ENCODE measurements around the gene NLRC5.
A peak's percentile ranks its signal among the peaks of the same experiment; 100 is the strongest.

NLRC5 gene, protein sequence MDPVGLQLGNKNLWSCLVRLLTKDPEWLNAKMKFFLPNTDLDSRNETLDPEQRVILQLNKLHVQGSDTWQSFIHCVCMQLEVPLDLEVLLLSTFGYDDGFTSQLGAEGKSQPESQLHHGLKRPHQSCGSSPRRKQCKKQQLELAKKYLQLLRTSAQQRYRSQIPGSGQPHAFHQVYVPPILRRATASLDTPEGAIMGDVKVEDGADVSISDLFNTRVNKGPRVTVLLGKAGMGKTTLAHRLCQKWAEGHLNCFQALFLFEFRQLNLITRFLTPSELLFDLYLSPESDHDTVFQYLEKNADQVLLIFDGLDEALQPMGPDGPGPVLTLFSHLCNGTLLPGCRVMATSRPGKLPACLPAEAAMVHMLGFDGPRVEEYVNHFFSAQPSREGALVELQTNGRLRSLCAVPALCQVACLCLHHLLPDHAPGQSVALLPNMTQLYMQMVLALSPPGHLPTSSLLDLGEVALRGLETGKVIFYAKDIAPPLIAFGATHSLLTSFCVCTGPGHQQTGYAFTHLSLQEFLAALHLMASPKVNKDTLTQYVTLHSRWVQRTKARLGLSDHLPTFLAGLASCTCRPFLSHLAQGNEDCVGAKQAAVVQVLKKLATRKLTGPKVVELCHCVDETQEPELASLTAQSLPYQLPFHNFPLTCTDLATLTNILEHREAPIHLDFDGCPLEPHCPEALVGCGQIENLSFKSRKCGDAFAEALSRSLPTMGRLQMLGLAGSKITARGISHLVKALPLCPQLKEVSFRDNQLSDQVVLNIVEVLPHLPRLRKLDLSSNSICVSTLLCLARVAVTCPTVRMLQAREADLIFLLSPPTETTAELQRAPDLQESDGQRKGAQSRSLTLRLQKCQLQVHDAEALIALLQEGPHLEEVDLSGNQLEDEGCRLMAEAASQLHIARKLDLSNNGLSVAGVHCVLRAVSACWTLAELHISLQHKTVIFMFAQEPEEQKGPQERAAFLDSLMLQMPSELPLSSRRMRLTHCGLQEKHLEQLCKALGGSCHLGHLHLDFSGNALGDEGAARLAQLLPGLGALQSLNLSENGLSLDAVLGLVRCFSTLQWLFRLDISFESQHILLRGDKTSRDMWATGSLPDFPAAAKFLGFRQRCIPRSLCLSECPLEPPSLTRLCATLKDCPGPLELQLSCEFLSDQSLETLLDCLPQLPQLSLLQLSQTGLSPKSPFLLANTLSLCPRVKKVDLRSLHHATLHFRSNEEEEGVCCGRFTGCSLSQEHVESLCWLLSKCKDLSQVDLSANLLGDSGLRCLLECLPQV (N-terminal part only)

DNA sequence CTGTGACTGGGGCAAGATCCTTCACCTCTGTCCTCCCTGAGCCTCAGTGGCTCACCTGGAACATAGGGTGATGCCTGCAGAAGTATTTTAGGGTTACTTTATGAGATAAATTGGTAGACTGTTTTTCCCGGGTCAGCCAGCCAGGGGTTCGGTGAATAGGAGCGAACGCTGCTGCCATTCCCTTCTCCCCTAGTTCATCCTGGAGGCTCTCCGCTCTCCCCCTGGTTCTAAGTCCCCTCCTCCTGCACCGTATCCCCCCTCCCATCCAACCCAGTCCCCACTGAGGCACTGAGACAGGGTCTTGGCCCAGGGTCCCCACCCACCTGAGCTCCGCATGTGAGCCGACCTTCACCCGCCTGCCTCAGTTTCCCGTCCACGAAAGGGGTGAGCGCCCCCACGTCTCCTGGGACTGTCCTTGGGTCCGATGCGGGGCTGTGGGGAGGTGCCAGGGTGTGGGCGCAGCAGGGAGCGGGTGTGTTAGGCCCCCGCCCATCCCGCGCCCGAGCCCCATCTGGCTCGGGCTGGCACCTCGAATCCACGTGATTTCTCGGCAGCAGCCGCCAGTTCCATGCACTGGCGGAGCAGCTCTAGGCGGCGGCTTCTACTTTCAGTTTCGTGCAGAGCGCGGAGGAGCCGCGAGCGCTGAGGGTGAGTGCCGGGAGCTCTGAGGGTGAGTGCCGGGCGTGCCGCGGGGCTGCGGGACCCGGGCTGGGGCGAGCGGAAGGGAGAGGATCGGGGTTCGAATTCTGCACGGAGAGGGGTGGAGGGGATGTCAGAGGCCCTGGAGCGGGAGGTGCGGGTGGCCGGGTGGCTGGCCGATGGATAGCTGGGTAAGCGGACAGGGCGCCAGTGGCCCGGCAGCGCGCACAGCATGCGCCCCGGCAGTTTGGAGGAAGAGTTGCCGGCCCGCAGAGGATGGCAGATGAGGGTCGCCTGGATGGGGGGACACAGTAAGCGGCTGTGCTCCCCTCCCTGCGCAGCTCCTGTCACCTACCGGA, at the start of gene NLRC5:
TSS of gene NLRC5 (plus strand) at position 610 of the 998 bp plus-strand sequence. CDS start 31,156 bp downstream, outside the sequence.
- Mint-ChIP-seq H3K36me3 (ENCODE audit: insufficient read depth) (peaks cover 48% of the 10 kb centered on the region), H3K27me3 (no peaks in the 10 kb centered on the region), H3K9me3 (no peaks in the 10 kb centered on the region), H3K4me1 (peaks cover 84% of the 10 kb centered on the region), H3K4me3 (peak within 1 kb of the TSS; percentile 81), H3K27ac (ENCODE audit: low read depth) (peak within 1 kb of the TSS; percentile 96)
- ATAC-seq (replicated peaks; ENCODE audit: extremely low read depth, poor library complexity, severe bottlenecking) (peak; percentile 92), DNase-seq (ENCODE audit: low spot score in 2 of 2) (peak; percentile 71 to 86)

DNA sequence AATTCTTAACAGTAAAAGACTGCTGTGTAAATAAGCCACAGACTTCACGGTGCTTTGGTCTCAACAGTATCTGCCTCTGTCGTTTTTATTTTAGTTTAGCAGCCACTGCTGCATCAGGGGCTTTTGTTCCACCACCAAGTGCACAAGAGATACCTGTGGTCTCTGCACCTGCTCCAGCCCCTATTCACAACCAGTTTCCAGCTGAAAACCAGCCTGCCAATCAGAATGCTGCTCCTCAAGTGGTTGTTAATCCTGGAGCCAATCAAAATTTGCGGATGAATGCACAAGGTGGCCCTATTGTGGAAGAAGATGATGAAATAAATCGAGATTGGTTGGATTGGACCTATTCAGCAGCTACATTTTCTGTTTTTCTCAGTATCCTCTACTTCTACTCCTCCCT, 49.6 kb upstream of the NLRC5 start:
- H3K27ac Mint-ChIP-seq (ENCODE audit: low read depth) = peak overlapping the region; percentile 76
- H3K27me3 Mint-ChIP-seq = no peaks in the 10 kb centered on the region
- peak overlapping the region; percentile 55 for H3K4me3 Mint-ChIP-seq
- H3K4me1 Mint-ChIP-seq = peaks cover 51% of the 10 kb centered on the region
- peaks cover 90% of the 10 kb centered on the region for H3K36me3 Mint-ChIP-seq (ENCODE audit: insufficient read depth)
- H3K9me3 Mint-ChIP-seq = no peaks in the 10 kb centered on the region
- DNase-seq (ENCODE audit: low spot score in 2 of 2) (no peak), ATAC-seq (replicated peaks; ENCODE audit: extremely low read depth, poor library complexity, severe bottlenecking) (no peak)

DNA sequence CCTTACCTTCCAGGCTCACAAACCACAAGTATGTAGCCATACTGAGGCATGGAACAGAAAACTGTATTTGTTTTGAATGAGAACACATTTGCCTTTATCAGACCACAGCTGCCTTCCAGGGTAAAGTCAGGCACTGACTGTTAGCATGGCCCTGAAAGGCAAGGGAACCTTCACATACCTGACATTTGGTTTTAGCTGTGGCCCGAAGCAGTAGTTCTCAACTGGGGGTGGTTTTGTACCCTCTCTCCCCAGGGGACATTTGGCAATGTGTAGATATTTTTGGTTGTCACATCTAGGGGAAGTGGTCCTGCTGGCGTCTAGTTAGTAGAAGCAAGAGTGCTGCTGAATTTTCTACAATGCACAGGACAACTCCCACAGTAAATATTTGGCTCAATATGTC, 48.3 kb upstream of the NLRC5 start:
- no peak for DNase-seq (ENCODE audit: low spot score in 2 of 2)
- no peak overlapping the region for H3K4me3 Mint-ChIP-seq
- peaks cover 85% of the 10 kb centered on the region for H3K36me3 Mint-ChIP-seq (ENCODE audit: insufficient read depth)
- H3K9me3 Mint-ChIP-seq = no peaks in the 10 kb centered on the region
- H3K4me1 Mint-ChIP-seq = peaks cover 40% of the 10 kb centered on the region
- ATAC-seq (replicated peaks; ENCODE audit: extremely low read depth, poor library complexity, severe bottlenecking) = no peak
- no peak overlapping the region for H3K27ac Mint-ChIP-seq (ENCODE audit: low read depth)
- H3K27me3 Mint-ChIP-seq = no peaks in the 10 kb centered on the region

DNA sequence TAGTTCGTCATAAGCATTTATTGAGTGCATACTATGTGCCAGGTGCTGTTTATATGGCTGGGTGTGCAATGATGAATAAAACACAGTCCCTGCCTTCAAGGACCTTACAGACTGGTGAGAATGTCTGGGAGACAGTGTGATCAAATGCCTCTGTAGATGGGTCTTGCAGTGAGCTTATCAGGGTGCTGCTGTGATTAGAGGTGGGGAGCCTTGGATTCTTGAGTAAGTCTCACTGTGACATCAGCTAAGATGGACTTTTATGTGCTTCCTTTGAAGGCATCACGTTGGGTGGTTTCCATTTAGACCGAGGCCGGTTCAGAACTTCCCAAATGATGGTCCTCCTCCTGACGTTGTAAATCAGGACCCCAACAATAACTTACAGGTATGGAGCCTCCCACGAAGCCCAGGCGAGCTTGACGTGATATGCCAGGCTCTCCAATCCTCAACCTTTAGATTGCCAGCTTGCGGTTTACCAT, 47.5 kb upstream of the NLRC5 start:
- H3K9me3 Mint-ChIP-seq = no peaks in the 10 kb centered on the region
- no peak for DNase-seq (ENCODE audit: low spot score in 2 of 2)
- peaks cover 80% of the 10 kb centered on the region for H3K36me3 Mint-ChIP-seq (ENCODE audit: insufficient read depth)
- H3K4me1 Mint-ChIP-seq = peaks cover 37% of the 10 kb centered on the region
- no peak overlapping the region for H3K4me3 Mint-ChIP-seq
- no peaks in the 10 kb centered on the region for H3K27me3 Mint-ChIP-seq
- no peak for ATAC-seq (replicated peaks; ENCODE audit: extremely low read depth, poor library complexity, severe bottlenecking)
- no peak overlapping the region for H3K27ac Mint-ChIP-seq (ENCODE audit: low read depth)

DNA sequence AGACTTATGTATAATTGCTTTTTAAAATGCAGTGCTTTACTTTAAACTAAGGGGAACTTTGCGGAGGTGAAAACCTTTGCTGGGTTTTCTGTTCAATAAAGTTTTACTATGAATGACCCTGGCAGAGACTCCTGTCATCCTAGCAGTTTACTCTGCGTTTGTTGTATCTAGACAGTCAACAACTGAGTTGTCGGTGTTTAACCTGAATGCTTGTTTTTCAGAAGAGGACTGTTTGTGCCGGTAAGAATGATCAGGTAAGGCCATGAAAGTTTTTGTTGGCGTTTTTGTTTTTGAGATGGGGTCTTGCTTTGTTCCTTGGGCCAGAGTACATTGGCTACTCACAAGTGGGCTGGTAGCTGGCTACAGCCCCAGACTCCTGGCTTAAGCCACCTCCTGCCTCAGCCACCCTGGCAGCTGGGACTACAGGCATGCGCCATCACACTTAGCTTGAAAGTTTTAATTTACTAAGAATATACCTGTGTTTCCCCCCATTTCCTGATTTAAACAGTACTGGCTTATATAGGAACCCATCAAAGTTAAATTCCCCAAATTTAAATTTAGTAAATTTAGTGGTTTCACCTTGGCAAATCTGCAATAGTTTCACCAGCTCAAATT, 45.5 kb upstream of the NLRC5 start:
- ATAC-seq (replicated peaks; ENCODE audit: extremely low read depth, poor library complexity, severe bottlenecking) (no peak), DNase-seq (ENCODE audit: low spot score in 2 of 2) (no peak)
- Mint-ChIP-seq H3K4me3 (no peak overlapping the region), H3K9me3 (no peaks in the 10 kb centered on the region), H3K27ac (ENCODE audit: low read depth) (peak overlapping the region; percentile 72), H3K27me3 (no peaks in the 10 kb centered on the region), H3K36me3 (ENCODE audit: insufficient read depth) (peaks cover 62% of the 10 kb centered on the region), H3K4me1 (peaks cover 19% of the 10 kb centered on the region)

DNA sequence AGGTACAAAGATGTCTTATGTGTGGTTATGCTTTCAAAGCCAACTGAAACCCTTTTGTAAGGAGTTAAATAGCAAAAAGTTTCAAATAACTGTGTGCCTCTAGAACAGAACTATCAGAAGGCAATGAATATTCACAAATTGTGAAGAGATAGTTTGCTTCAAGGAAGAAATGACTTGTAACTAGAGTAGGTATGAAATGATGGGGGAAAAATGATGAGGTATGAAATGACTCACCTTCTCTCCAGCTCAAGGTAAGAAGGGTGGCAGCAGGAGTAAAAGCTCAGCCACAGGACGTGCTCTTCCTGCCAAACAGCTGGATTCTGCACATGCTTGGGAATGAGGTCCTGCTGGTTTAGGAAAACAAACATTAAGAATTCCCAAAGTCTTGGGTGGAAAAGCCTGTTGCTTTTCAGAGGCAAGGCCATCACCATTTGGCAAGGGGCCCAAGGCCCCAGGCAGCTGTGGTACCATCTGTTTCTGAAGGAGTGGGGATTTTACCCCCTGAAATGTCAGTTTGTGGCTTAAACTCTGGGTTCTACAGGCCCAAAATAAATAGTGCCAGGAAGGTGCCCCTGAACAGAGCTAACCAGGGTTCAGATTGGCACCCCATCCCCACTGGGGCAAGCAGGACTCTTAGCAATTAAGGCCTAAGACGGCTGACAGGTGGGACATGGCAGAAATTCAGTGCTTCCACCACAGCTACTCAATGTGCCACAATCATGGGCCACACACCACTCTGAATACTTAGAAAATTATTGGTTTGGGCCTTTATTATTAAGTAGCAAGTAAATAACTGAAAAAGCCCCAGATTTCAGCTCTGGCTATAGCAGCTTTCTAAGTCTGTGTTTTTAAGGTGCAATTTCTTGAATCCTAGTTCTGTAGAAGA, 44.2 kb upstream of the NLRC5 start:
- Mint-ChIP-seq H3K4me3 (no peak overlapping the region), H3K4me1 (peaks cover 12% of the 10 kb centered on the region), H3K36me3 (ENCODE audit: insufficient read depth) (peaks cover 51% of the 10 kb centered on the region), H3K27me3 (no peaks in the 10 kb centered on the region), H3K9me3 (no peaks in the 10 kb centered on the region), H3K27ac (ENCODE audit: low read depth) (peak overlapping the region; percentile 72)
- DNase-seq (ENCODE audit: low spot score in 2 of 2) (no peak), ATAC-seq (replicated peaks; ENCODE audit: extremely low read depth, poor library complexity, severe bottlenecking) (no peak)

DNA sequence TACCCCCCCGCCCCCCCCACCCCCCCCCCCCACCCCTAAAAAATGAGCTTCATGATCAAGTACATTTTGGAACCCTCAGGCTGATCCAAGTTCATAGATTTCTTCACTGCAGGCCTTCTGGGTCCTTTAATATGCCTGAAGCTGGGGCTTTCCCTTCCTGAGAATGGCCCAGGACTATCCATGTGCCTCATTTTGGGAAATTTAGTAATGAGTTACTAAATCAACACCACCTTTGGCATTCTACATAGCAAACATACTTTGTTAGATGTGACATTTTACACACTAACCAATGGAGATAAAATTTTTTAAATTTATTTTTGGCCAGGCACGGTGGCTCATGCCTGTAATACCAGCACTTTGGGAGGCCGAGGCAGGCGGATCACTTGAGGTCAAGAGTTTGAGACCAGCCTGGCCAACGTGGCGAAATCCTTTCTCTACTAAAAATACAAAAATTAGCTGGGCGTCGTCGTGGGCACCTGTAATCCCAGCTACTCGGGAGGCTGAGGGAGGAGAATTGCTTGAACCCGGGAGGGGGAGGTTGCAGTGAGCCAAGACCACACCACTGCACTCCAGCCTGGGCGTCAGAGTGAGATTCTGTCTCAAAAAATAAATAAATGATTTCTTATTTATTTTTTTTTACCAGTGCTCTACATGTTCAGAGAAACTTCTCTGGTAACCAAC, 43.4 kb upstream of the NLRC5 start:
- peaks cover 45% of the 10 kb centered on the region for H3K36me3 Mint-ChIP-seq (ENCODE audit: insufficient read depth)
- peak overlapping the region; percentile 67 for H3K27ac Mint-ChIP-seq (ENCODE audit: low read depth)
- no peak for DNase-seq (ENCODE audit: low spot score in 2 of 2)
- no peaks in the 10 kb centered on the region for H3K9me3 Mint-ChIP-seq
- peaks cover 19% of the 10 kb centered on the region for H3K4me1 Mint-ChIP-seq
- no peak overlapping the region for H3K4me3 Mint-ChIP-seq
- ATAC-seq (replicated peaks; ENCODE audit: extremely low read depth, poor library complexity, severe bottlenecking) = no peak
- no peaks in the 10 kb centered on the region for H3K27me3 Mint-ChIP-seq

DNA sequence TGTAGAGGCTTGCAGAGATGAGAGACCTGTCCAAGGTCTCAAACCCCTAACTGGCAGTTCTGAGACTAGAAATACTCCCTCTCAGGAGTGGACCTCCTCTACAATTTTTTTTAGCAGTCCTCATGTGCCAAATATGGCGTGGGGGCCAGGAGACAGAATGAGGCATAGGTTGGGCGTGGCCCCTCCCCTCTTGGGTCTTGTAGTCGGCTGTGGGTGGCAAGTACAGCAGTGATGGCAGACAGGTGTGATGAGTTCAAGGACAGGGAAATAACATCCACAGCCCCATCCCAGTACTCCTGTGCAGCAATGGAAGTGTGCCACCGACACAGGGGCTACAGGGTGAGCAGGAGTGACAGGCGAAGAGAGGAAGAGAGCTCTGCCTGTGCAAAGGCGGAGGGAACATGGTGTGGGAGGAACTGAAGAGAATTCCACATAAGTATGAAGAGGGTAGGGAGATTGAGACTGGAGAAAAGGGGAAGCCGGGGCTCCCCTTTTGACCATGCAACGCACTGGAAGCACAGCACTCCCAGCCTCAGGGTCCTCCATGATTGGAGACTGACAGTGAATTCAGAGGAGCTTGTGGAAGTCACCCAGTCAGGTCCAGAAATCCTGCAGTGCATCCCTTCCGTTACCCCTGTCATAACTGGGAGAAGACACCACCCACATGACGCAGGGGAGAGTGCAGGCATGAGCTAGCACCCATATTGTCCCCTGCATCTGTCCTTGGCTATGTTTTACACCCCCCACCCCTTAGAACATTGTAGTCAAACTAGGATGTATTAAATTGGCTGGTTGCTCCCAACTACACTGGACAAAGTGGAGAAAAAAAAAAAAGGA, 42.4 kb upstream of the NLRC5 start:
- Mint-ChIP-seq H3K4me1 (peaks cover 26% of the 10 kb centered on the region), H3K27ac (ENCODE audit: low read depth) (peak overlapping the region; percentile 67), H3K36me3 (ENCODE audit: insufficient read depth) (peaks cover 37% of the 10 kb centered on the region), H3K27me3 (no peaks in the 10 kb centered on the region), H3K9me3 (no peaks in the 10 kb centered on the region), H3K4me3 (no peak overlapping the region)
- DNase-seq (ENCODE audit: low spot score in 2 of 2) = no peak
- no peak for ATAC-seq (replicated peaks; ENCODE audit: extremely low read depth, poor library complexity, severe bottlenecking)

DNA sequence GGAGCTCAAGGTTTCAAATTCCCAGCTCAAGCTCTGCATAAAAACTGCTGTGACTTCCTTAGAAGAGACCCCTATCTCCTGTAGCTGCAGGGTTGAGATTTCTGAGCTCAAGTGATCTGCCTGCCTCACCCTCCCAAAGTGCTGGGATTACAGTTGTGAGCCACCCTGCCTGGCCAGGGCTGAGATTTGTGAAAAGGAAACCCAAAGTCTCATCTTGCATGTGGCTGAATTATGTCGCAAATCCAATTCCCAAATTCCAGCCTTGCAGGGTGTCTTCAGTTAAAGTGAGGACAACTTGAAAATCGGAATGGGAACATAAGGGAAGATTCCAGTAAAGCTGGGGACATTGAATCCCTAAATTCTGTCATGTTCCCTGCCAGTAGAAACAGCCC, 41.8 kb upstream of the NLRC5 start:
- peaks cover 31% of the 10 kb centered on the region for H3K36me3 Mint-ChIP-seq (ENCODE audit: insufficient read depth)
- DNase-seq (ENCODE audit: low spot score in 2 of 2) (no peak), ATAC-seq (replicated peaks; ENCODE audit: extremely low read depth, poor library complexity, severe bottlenecking) (no peak)
- no peaks in the 10 kb centered on the region for H3K27me3 Mint-ChIP-seq
- H3K9me3 Mint-ChIP-seq = no peaks in the 10 kb centered on the region
- H3K27ac Mint-ChIP-seq (ENCODE audit: low read depth) = no peak overlapping the region
- peaks cover 26% of the 10 kb centered on the region for H3K4me1 Mint-ChIP-seq
- H3K4me3 Mint-ChIP-seq = no peak overlapping the region
